HL-60 (cell line): ENCODE measurements around the gene SLC25A25.
A peak's percentile ranks its signal among the peaks of the same experiment; 100 is the strongest.
"Not testable (repeated sequence)": the region's sequence is repeated elsewhere in the genome, so short reads cannot be mapped to it uniquely, and the experiment has no call there.

Source experiments
- DNase-seq, 2 experiments: peaks; one replicate each; pipeline ENCODE4 v3.0.0-alpha.2; 2010 to 2020; ENCODE audit warnings: low read depth in 1 of 2, low spot score in 1 of 2
- H3K27ac ChIP-seq: fragments of 250-450 bp; sonication (Bioruptor Pico); replicated peaks from 2 replicates; pipeline ENCODE4 v1.5.1; 2020; ENCODE audit warnings: mild to moderate bottlenecking, moderate library complexity
- H3K27me3 ChIP-seq: fragments of 250-450 bp; sonication (Bioruptor Pico); 2 replicates; pipeline ENCODE4 v1.5.1; 2021; ENCODE audit warnings: mild to moderate bottlenecking, moderate library complexity; ENCODE audit not compliant: insufficient read depth, poor library complexity, severe bottlenecking
- H3K4me3 ChIP-seq: replicated peaks from 2 replicates; pipeline ENCODE4 v1.5.1; 2011; ENCODE audit warnings: mild to moderate bottlenecking, control low read depth, low read length; ENCODE audit not compliant: insufficient read depth
- CTCF ChIP-seq: IDR thresholded peaks from one replicate; pipeline ENCODE4 v1.5.1; 2011; ENCODE audit warnings: low read length, control low read depth, inconsistent platforms; ENCODE audit not compliant: insufficient read depth
- GABPA ChIP-seq: IDR thresholded peaks from 2 replicates; pipeline ENCODE4 v1.6.1; 2012; ENCODE audit warnings: low read depth
- POLR2AphosphoS5 ChIP-seq: IDR thresholded peaks from 2 replicates; pipeline ENCODE4 v1.6.1; 2012; ENCODE audit warnings: low read depth
- REST ChIP-seq: IDR thresholded peaks from 2 replicates; pipeline ENCODE4 v1.6.1; 2012; ENCODE audit warnings: low read depth; ENCODE audit not compliant: insufficient replicate concordance
- SPI1 ChIP-seq: IDR thresholded peaks from 2 replicates; pipeline ENCODE4 v1.6.1; 2012; ENCODE audit warnings: low read depth, mild to moderate bottlenecking, borderline replicate concordance

The SLC25A25 gene

GRCh38 chr9:128128836-128129590 lies 61.0 kb downstream of the SLC25A25 start:
- DNase-seq: no peak

DNA sequence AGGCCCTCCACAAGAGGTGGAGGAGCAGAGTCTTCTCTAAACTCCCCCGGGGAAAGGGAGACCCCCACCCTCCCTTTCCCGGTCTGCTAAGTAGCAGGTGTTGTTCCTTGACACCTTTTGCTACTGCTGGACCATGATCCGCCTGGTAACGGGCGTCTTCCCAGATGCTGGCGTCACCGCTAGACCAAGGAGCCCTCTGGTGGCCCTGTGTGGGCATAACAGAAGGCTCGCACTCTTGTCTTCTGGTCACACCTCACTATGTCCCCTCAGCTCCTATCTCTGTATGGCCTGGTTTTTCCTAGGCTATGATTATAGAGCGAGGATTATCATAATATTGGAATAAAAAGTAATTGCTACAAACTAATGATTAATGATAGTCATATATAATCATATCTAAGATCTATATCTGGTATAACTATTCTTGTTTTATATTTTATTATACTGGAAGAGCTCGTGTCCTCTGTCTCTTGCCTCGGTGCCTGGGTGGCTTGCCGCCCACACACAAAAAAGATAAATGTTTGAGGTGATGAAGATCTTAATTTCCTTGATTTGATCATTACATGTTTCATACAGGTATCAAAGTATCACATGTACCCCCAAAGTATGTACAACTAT lies 62.1 kb downstream of the SLC25A25 start:
- not testable (repeated sequence) for H3K4me3 ChIP-seq, H3K27me3 ChIP-seq, H3K27ac ChIP-seq
- peak in 1 of 2 experiments; percentile 65 for DNase-seq

More at GRCh38 chr9:128128836-128129590, 61.0 kb downstream of the SLC25A25 start:
- H3K27ac ChIP-seq: peak overlapping the region; percentile 100
- peak overlapping the region; percentile 93 for H3K4me3 ChIP-seq
- TF ChIP-seq GABPA (no peak), POLR2AphosphoS5 (no peak), CTCF (no peak), REST (no peak), SPI1 (no peak)
- H3K27me3 ChIP-seq: no peaks in the 10 kb centered on the region

DNA sequence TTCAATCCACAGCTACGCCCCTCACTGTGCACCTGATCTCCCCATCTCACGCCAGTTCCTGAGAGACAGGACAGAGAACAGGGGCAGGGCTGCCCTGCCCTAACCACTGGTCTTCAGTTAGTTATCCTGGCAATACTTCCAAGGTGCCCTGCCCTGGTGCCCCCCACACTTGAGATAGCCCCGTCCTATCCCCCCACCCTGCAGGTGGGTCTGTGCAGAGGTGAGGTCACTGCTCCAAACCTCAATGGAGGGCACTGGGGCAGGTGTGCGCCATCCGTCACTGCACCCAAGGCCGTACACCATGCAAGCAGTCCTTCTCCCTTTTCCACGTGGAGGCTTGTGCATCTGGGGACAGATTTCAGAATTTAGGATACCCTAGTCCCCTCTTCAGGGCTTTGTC lies 62.6 kb downstream of the SLC25A25 start:
- H3K27ac ChIP-seq, DNase-seq, H3K27me3 ChIP-seq, H3K4me3 ChIP-seq: not testable (repeated sequence)

GRCh38 chr9:128131346-128131745 lies 63.3 kb downstream of the SLC25A25 start:
- H3K4me3 ChIP-seq, H3K27me3 ChIP-seq, H3K27ac ChIP-seq, DNase-seq: not testable (repeated sequence)

DNA sequence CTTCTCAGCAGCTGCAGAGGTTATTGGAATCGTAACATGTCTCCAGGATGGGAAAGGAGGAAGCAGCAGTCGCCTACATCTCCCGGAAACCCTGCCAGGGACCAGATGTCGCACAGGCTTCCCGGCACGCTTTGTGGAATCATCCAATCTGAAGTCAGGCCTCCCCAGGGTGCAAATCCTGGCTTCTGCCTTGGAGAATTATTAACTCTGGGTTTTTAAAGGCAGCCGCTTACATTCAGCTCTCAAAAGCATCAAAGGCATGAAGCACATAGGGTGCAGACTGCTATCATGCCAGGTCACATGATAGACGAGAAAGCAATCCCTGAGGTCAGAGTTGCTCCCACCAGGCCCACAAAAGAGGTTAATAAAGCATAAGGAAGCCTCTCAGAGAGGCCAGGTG lies 64.1 kb downstream of the SLC25A25 start:
- H3K27me3 ChIP-seq, DNase-seq, H3K27ac ChIP-seq, H3K4me3 ChIP-seq: not testable (repeated sequence)

DNA sequence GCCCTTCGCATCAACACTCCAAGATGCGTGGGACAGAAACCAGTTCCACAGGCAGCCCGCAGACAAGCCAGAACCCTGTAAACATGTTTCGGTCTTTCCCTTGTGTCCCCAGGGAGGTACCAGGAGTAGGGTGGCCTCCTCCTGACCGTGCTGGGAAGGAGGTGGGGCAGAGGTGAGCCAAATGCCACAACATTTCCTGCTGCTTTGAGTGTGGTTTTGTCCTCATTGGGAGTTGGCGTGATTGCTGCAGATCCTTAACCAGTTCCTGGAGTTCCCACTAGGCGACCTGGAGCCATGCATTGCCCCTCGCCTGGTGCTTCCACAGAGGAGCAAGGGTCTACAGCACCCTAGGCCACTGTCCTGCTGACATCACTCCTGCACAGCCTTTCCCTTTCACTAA lies 67.5 kb downstream of the SLC25A25 start:
- not testable (repeated sequence) for H3K27me3 ChIP-seq, H3K4me3 ChIP-seq, H3K27ac ChIP-seq, DNase-seq

GRCh38 chr9:128136816-128137793 lies 69.1 kb downstream of the SLC25A25 start:
- no peaks in the 10 kb centered on the region for H3K27me3 ChIP-seq
- DNase-seq: no peak
- H3K27ac ChIP-seq: no peak overlapping the region
- no peak for TF ChIP-seq POLR2AphosphoS5
- H3K4me3 ChIP-seq: no peak overlapping the region
